Measurements from ENCODE around the gene LMO2.
A peak's percentile ranks its signal among the peaks of the same experiment; 100 is the strongest.
"Not testable (repeated sequence)": the region's sequence is repeated elsewhere in the genome, so short reads cannot be mapped to it uniquely, and the experiment has no call there.

LMO2 gene

DNA sequence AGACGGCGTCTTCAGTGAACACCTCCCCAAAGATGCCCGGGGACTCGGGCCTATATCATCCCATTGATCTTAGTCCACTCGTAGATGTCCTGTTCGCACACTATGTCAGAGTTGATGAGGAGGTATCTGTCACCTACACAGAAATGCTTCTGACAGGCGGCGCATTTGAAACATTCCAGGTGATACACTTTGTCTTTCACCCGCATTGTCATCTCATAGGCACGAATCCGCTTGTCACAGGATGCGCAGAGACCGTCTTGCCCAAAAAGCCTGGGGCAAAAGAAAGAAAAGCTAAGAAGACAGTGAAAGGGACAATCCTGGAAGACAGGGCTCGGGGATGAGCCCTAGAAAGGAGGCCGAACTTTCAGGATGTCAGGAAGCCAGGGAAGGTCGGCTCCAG lies 32.6 kb downstream of the LMO2 start:
- DNase-seq = no peak

DNA sequence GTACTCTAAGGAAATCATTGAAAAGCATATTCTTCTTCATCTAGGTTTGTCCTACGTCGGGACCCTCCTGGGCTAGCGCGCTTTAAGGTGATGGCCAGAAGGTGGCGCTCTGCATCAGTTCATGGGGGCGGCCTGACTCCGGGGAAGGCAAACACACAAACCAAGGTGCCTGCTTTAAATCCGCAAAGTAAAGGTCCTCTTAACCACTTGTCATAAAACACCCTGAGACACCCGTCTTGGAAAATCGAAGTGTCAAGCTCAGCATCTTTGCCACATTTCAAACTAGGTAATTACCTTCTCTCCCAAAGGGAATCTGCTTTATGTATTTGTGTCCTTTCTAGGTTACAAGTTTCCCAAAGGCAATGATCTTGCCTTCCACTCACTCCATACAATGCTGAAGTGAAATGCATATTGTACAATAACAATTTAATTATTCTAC lies 33.9 kb downstream of the LMO2 start:
- peak; percentile 17 for DNase-seq

DNA sequence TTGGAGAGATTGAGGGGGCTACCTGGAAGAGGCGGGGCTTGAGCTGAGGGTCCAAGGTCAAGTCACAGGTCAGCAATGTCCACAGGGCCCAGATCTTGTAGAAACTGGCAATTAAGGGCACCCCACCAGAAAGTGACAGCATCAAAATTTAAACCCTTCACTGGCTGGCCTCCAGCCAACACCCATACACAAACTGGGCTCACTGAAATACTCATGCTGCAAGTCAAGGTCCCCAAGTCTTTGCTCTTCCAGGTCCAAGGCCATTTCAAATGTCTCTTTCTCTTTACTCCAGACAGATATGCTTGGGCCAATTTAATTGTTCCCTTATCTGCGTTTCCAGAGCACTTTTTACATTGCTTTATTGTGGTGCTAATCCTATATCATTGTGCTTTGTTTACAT lies 36.4 kb downstream of the LMO2 start:
- DNase-seq = no peak

DNA sequence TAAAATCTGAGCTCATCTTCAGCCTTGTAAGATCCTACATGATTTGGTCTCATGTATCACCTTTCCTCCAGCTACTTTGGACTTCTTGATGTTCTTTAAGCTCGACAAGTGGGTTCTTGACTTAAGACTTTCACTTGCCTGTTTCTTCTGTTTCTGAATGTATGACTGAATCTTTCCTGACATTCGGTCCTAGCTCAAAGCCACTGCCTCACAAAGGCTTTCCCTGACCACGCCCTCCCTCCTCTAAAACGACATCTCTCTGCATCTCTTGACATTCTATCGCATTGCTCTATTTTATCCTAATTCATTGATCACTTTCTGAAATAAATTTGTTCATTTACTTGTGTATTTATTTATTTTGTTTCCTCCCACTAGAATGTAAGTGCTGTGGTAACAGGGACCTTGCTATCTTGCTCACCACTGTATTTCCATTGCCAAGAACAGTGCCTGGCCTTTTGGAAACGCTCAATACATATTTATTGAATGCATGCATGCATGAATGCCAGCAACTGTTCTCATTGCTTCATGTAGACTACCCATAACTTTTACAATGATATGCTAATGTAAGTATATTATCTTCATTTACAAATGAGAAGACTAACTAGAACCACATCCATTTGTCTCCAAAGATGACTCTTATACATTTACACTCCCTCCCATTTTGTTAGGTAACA lies 43.0 kb downstream of the LMO2 start:
- DNase-seq = no peak

DNA sequence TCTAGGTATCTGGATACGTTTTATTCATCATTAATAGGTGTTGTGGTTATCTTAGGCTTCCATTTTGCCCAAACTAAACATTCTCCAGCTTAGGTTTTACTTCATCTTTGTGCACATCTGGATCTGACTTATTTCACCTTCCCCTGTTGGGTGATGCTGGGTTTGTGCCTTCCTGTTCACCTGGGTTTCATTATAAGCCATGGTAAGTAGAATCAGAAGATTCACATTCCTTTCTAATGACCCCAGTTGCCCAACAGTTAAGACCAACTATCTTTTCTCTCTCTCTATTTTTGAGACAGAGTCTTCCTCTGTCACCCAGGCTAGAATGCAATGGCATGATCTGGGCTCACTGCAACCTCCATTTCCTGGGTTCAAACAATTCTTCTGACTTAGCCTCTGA lies 44.6 kb downstream of the LMO2 start:
- no peak for DNase-seq

DNA sequence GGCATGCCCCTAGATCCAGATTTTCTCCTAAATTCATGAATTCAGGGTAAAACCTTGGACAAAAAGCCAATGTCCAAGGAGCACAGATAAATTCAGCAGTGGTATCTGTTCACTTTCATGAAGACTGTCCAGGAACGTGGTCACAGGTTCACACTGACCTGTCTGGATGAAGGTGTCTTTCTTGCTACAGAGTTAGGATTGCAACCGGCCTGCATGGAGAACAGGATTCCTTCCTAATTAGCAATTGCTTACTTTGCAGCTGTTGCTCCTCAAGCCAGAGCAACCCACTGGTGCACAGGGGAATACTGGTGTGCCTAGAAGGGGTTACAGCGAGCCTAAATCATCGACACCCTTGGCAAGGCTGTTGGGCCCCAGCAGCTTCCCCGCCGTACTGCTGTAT lies 47.6 kb downstream of the LMO2 start:
- no peak for DNase-seq

DNA sequence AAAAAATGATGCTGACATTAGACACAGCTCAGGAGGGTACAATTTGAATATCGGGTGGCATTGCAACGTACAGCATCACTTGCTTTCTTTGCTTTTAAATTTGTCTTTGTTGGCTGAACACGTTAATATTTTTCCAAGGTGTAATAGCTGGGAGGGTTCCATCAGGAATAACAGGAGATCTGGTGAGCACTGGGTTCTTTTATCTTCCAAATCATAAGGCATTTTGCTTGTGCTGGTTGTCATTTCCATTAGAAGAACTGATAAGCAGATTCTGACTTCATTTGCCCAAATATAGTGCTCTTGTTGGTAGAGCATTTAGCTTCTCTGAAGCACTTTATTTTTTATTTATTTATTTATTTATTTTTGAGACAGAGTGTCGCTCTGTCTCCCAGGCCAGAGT lies 48.9 kb downstream of the LMO2 start:
- no peak for DNase-seq

DNA sequence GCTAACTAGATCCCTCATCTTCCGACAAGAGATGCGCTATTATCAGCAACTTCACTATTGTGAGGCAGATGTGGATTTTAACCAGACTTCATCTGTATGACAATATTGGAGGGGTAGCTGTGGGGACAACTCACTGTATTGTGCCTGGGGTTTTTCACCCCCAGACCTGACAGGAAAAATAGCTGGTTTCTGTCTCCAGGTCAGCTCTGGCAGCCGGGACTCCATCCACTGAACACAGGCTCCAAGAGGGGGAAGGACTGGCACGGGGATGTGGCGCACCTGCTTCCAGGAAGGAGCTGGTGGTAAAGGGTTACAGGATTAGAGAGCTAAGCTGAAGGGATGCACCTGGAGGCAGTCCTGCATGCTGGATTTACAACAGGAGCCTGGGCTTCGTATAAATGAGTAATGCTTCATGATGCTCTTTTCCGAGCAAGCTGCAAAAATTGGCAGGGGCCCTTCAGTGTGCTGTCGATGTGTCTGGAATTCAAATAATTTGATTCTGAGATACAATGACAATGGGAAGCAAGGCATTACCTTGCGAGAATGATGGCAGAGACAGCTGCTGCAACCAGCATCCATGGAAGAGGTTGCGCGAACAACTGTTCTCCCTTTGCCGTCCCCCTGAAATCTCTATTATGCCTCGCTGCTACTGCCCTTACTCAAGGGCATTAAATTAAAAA lies 49.5 kb downstream of the LMO2 start:
- DNase-seq = no peak

DNA sequence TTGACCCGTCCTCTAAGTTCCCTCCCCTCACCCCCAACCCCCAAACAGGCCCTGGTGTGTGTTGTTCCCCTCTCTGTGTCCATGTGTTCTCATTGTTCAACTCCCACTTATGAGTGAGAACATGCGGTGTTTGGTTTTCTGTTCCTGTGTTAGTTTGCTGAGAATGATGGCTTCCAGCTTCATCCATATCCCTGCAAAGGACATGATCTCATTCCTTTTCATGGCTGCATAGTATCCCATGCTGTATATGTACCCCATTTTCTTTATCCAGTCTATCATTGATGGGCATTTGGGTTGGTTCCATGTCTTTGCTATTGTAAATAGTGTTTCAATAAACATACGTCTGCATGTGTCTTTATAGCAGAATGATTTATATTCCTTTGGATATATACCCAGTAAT lies 53.6 kb downstream of the LMO2 start:
- DNase-seq = not testable (repeated sequence)

DNA sequence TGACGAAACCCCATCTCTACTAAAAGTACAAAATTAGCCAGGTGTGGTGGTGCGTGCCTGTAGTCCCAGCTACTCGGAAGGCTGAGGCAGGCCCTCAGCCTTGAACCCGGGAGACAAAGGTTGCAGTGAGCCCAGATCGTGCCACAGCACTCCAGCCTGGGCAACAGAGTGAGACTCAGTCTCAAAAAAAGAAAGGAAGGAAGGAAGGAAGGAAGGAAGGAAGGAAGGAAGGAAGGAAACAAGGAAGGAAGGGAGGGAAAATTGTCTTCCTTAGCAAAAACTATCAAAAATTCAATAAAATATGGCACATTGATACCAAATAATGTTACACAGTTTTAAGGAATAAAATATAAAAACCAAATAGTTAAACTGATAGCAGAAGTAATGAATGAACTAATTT lies 54.5 kb downstream of the LMO2 start:
- DNase-seq = not testable (repeated sequence)

DNA sequence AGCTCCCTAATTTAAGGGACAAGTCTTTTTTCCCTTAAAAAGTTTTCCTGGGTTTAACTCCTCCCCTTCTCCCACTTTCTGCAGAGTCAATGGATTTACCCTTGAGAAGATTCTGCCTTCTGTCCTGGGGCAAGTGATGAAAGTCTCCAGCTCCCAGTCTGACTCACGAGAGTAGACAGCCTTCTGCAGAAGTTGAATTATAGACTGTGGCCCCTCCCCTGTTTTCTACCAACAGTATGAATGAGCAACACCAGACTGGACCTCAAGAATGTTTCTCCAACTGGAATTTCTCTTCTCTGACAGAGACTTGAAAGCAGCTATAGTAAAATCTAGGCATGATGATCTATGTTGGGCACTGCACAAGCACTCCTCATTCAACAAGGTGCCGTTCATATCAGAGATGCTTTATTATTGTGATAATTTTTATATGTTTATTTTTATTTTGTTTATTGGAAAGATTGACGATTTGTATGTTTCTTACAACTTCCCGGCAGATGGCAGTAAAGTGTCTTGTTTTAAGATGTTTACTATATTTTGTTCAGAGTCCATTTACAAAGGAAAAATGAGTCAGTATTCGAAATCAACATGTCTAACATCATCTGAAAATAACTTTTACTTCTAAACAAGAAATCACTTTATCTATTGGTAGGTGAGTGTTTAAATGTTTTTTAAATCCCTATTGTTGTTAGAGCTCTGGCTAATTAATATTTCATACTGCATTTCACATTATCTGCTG lies 56.6 kb downstream of the LMO2 start:
- DNase-seq = no peak

DNA sequence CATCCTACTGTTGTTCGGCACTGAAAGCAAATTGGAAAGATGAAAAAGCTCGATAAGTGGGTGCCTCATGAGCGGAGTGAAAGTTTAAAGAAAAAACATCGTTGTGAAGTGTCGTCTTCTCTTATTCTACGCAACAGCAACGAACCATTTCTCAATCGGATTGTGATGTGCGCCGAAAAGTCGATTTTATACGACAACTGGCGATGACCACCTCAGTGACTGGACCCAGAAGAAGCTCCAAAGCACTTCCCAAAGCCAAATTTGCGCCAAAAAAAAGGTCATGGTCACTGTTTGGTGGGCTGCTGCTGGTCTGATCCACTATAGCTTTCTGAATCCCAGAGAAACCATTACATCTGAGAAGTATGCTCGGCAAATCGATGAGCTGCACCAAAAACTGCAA lies 59.2 kb downstream of the LMO2 start:
- DNase-seq = no peak

DNA sequence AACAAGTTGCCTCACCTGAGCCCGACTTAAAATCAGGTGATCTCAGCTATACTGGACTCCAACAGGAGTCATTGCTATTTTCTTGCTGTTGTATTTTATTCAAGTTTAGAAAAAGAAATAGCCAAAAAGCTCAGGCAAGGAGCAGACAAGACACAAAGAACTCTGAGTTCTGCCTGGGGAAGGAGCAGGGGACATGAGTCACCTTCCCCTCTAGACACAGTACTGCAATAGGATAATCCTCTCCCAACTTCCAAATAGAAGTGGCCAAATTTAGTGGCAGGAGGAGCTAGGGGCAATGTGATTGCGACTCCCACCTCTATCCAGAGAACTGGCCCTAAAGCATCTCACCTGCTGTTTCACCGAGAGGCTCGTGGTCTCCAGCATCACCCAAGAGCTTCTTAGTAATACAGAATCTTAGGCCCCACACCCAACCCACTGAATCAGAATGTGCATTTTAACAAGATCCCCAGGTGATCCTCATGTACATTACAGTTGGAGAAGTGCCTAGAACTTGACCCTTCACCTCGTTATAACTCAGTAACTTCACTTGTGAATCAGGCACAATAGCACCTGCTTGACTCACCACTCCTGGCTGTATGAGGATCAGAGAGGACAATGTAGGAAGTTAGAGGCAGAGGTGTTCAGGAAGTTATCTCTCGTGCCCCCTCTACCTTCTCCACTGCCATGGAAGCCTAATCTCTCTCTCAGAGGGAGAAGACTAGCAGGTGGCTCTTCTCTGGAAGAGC lies 60.8 kb downstream of the LMO2 start:
- no peak for DNase-seq

DNA sequence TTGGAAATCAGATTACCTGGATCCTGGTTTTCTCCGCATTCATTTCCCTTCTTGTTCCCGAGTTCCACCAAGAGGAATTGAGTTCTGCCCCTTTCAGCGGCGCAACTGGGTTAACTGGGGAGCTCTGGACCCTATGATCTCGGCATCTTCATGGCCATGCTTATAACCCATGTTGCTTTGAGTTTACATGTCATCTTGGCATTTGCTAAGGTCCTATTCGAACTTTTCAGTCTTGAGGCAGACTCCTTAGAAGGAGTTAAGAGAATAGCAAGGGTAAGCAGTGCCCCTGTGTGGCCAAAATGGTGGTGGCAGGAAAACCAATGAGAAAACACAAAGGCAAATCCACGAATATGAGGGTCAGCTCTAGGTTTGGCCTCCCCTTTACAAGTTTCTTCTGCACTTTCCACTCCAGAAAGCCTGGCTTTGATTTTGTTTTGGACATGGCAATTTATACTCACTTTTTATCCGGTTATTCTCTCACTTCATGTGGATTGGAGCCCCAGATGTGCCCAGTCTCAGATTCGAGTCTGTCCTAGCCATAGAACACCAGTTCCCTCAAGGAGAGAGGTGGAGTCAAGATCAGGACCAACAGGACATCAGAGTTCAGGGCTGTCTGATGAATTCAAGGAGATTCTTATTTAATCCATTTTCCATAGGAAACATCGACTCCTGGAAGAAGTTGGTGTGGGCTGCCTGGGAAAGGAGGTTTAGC lies 62.3 kb downstream of the LMO2 start:
- DNase-seq = no peak

DNA sequence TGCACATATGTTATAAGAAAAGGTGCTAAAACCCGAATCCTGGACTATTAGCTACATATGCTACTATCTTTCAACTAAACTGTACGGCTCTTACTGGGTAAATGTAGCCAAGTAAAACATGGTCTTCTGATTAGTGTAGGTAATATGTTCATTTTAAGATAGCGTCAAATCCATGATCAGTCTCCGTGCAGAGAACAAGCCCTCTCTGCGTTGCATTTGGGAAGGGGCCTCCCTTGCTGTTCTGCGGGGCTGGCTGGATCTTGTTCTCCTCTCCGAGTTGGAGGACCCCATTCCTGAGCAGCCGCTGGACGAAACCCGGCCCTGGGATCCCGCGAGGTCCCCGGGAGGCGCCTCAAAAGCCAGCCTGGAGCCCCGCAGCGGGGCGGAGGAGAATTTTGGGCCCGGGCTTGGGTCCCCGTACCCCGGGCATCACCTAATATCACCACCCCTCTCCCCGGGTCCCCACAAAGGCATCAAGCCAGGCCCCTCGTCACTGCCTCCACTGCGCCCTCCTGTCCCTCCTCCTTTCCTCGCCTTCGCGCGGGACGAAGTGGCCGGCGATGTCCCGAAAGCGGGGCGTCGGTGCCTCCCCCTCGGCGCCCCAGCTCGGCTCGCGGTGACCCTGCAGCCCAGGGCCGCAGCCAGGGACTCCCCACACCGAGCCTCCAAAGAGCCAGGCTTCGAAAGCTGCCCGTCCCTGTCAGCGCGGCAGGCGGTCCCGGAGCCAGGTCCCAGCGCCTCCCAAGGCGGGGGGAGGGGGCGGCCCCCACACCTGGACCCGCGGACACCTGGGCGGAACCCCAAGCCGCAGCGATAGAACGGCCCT lies 63.1 kb downstream of the LMO2 start:
- DNase-seq = no peak

DNA sequence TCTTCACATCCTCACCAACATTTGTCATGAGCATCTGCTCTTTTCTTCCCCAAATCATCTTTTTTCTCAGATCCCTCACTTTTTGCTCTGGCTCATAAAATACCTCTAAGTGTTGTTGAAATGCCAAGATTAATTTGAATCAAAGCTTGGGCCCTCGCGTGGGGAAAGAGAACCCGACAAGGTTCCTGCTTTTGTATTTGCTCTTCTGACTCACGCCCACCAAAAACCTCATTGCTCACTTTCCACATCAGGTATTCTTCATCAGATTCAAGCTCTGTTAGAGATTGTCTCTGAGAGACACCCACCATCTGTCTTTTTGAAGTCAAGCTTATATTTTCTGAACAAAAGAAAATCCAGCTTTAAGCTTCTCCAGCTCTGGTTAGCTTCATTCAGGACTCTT lies 64.7 kb downstream of the LMO2 start:
- no peak for DNase-seq

DNA sequence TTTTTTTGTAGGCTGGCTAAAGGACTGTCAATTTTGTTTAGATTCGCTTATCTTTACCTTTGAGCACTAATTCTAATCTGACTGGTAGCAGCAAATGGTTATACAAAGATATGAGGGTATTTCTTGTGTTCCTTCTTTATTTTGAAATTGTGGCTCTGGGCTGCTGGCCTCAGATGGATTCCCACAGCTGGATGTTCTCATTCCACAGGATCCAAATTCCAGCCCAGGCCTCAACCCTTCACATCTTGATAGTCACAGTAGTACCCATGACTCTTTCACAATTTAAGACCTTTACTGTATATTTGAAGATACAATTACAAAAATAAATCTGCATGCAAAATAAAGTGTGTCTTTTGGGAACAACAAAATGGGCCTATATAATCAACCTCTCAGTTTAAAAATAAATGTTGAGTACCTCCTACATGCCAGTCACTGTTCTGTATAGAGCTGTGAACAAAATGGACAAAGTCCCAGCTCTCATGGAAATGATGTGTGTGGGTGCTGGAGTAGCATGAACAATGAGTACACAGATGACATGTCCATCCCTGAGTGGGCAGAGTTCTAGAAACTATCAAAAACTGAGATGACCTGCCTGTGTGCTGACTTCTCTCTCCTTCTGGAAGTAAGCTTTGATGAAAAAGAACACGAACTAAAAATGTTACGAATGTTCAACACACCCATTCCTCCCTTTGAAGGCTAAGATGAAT lies 65.9 kb downstream of the LMO2 start:
- no peak for DNase-seq

DNA sequence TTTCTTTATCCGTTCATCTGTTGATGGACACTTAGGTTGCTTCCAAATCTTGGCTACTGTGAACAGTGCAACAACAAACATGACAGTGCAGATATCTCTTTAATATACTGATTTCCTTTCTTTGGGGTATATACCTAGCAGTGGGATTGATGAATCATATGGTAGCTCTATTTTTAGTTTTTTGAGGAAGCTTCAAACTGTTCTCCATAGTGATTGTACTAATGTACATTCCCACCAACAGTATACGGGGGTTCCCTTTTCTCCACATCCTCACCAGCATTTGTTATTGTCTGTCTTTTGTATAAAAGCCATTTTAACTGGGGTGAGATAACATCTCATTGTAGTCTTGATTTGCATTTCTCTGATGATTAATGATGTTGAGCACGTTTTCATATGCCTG lies 68.9 kb downstream of the LMO2 start:
- DNase-seq = not testable (repeated sequence)

DNA sequence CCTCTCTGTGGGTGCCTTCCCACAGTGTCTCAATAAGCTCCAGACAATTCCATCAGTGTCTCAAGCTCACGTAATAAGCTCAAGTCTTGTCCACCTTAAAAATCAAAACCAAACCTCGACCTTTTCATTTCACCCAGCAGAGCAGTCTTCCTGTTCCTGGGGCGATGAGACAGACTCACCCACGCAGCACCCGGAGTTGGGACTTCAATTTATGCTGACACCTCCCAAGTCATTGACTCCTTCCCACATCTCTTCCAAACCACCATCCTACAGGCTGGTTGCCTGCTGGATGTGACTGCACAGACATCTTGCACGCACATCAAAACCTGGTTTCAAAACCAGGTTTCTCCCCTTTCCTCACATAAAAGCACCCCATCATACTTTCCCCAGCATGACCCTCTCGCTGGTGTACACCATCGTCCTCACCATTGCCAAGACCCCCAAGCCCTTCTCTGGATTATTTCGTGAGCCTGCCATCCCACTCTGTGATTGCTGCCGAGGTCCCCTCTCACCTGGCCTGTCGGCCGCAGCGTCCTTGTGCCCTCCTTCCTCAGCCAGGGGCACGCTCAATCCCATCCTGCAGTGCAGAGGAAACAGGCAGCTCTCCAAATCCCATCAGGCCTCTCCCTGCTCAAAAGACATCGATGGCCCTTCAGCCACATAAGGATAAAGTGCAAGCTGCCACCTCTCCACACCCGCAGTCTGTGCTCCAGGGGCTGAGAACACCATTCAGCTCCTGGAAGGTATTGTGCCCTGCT lies 72.4 kb downstream of the LMO2 start:
- DNase-seq = no peak
